Activated T-cell treated with anti-CD3 and anti-CD28 coated beads for 1 hour (primary cell): ENCODE results near the gene PRR16.
"Not testable (repeated sequence)": the region's sequence is repeated elsewhere in the genome, so short reads cannot be mapped to it uniquely, and the experiment has no call there.

Experiments used
- DNase-seq: peaks from one replicate; pipeline ENCODE4 v3.0.0-alpha.2; 2020; ENCODE audit warnings: low read depth

Gene PRR16

DNA sequence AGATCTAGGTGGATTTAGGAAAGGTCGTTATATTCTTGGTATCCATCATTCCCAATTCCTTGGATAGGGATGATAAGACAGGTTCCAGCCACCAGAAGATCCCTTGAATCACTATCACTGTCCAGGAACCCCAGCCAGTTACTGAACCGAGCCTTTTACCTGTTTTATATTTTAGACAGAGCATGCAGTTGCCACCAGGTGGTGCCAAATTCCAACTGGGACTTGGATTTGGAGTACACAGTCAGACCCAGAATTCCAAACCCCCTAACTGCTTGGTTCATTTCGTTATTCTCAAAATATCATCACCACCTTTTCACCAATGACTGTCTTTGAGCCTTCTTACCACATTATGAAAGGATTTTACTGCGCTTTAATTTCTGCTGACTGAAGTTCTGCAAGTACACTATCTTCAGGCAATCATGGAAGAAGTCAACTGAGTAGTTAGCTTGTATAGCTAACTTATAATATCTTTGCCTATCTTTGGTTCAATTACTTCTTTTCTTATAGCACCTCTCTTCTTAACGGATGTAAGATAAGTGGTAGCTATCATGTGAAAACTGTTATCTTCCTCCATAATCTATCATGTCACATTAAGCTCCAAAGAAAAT, 191.8 kb downstream of the PRR16 start:
- DNase-seq = no peak

DNA sequence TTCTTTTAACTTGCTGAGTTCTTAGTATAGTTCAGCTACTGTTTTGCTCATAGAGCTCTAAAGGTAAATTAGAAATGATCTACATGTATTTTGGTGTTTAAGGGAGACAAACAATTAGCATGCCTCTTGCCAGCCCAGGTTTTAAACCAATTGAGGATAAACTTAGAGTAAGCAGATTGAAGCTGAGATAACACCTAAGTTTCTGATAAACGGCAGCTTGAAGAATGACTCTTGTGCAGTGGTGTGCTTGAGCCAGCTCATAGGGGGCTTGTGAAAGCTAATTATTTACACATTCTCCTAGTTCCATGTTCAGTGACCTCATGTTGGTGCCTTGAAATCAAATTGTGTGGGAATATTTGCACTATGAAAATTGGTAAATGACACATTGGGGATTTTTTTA, 193.0 kb downstream of the PRR16 start:
- no peak for DNase-seq

DNA sequence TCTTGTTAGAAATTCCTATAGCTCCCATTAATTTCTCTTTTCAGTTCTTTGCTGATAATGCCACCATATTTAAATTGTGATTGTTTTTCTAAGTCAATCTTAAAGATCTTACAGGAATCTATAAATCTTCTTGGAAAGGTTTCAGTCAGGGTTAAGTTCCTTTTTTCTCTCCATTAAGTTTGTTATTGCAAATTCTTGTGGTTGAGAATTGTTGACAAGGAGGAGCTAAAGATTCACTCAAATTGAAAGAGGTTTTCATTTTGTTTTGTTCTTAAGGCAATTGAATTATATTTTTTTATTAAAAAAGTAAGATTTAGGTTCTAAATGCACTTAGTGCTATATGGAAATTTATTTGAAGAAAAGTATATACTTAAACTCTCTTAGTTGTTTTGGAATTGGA, 213.4 kb downstream of the PRR16 start:
- no peak for DNase-seq

DNA sequence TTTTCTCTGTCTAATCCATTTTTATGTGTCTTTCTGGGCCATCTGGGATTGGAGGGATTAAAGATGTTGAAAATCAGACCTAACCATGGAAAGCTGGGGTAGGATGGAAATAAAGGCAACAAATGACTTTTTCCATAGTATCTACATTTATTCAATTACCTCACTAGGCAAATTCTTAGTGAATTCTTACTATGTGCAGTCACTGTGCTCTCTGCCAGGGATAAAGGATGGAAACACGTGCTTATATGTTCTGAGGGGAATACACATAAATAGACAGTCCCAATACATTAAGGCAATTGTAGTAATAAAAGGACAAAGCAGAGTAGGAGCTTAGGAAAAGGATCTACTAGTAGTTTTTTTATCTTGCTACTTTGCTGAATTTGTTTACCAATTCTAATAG, 214.2 kb downstream of the PRR16 start:
- no peak for DNase-seq

DNA sequence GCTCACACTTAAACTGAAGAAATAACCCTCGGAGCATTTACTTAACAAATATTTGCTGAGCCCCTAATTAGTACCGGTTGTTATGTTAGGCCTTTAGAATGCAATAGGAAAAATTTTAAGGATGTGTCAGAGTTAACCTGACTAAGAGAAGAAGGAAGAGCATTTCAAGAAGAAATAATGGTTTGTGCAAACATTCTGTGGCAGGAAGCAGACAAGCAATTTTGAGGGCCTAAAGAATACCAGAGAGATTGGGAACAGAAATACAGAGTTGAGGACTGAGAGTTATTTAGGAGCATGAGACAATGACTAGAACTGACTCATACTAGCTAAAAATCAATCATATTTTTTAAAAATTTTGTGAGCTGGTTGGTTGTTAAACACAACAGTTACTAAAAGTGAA, 218.8 kb downstream of the PRR16 start:
- no peak for DNase-seq

DNA sequence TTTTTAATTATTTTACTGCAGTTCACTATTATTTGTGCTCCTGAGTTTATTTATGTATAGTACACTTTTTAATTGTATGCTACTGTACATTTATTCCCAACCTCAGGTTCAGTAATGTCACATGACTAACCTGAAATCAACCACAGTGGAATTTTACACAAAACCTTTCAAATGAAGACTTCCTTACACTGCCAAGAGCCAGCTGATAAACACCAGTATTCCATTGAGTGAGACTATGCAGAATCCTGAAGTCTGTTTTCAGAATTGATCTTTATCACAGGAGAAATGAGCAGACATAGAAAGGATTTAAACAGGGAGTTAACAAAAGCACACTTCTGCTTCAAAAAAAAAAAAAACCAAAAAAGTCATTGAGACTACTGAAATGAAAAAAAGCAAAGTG, 219.5 kb downstream of the PRR16 start:
- DNase-seq = no peak

DNA sequence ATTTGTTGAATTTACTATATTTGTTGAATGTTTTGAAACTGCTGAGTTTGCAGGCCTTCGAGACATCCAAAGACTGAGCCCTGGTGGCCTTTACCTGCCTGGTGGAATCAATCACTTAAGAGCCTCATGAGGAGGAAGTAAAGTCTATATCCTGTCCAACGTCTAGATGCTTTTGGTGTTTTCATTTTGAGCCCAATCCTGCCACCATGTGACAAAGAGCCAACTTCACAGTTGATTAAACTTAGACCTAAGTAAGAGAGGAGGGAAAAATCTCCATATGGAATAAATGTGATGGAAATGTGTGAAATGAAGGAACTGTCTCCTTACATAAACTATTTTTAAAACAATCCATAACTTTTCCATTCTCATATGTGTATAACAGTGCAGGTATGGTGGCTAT, 220.1 kb downstream of the PRR16 start:
- DNase-seq = no peak

DNA sequence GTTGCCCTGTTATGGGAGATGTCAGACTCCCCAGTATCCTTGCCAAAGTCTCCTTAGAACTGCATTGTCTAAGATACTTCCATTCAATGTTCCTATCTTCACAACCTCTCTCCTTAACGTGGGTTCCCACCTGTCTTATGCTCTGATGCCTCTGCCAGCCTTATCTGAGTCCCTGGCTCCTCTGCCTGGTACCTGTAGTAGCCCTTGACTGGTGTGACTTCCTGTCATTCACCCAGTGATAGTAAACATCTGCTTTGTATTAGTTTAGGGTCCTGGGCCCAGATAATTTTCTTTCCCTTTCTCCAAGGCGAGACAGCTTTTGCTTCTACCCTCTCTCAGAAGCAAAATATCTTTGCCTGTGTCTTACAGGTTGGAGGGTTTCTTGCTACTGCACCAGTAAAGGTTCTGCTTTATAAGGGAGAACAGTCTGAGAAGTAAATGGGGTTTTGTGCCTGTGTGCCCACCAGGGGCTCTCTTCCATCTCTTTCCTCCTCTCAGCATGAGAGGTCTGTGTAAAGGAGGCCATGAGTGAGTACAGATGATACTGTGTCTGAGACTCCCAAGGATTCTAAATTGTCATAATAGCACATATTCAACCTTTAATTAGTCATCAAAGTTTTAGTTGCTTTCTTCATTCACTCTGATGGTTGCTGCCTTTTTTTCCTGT, 220.8 kb downstream of the PRR16 start:
- DNase-seq = no peak

DNA sequence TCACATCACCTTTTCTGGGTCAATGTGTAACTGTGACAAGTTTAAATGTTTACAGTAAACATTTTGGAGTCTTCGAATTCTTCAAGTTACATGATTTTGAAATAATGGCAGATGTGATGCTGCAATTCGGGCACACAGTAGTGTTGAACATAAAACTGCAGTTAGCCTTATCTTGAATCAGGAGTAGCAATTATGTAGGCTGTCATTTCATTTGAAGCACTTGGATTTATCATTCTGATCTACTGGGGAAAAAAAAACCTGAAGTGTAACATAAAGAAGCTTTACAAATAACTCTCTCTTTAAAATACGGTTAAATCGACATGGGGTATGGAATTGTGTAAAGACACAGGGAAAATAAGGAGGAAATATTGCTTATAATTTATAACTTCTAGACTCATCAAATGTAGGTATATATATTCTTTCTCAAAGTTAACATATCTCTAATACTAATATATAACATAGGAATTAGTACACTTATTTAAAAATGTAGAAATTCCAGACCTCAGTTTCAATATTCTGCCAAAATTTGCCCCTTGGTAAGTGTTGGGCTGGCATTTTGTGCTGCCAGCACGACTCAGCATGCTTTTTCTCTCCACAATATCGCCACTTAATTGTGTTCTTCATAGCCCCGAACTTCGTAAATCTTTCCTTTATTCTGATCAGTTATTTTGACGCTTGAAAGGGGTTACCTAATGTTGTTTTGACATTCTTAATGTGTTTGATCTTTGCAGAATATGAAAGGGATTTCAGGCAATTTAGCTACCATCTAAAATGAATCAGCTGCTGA, 226.7 kb downstream of the PRR16 start:
- DNase-seq = no peak

DNA sequence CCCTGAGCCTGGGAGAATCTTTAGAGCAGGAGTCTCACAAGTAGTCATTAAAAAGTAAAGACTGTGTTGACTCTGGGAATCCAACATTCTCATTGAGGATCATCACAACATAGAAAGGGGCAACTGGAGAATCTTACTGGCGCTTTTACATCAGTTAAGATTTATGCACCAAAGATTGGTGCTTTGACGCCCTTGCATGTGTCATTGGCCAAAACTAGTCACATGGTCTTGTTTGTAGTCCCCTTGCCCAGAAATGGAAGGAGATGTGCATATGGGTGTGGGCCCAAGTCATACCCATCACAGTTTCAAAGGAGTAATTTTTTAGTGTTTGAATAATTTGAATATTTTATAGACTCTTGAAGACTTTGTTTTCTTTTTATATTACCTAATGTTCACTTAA, 228.2 kb downstream of the PRR16 start:
- DNase-seq = no peak

DNA sequence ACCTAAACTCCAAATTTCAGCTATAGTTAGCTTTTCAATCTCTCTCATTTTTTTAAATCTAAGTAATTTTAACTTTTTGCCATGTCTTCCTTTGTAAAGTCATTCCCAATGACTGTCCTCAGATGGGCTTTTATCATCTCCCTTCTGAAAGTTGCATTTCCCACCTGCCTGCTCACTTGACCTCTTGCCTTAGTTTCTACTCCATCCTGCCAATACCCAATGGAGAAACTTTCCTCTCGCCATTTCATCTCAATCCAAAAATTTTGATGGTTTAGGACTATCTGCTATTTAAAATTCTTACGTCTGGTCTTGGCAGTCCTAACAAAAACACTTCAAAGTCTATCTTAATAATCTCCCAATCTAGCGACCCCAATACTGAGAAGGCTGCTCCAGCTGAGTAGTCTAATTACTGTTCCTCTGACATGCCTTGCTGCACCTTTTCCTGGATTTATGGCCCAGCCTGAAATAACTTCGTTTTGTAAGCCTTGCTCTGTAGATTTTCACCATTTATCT, 231.3 kb downstream of the PRR16 start:
- no peak for DNase-seq

DNA sequence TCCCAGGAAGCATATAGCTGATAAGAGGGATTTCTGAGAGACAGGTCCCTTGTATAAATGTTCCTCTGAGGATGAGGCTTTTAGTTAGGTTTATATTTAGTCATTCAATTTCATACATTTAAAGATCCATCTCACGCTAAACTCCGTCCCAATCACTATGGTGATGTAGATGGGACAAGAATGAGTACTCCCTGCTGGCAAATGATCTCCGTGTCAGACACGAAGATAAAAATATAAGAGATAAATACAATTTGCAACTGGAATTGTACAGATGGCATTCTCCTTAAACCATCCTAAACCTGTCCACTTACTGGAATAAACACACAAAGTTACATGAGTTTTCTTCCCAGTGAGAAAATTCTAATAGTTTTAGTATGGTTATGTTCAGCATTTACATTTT, 233.0 kb downstream of the PRR16 start:
- DNase-seq = no peak

DNA sequence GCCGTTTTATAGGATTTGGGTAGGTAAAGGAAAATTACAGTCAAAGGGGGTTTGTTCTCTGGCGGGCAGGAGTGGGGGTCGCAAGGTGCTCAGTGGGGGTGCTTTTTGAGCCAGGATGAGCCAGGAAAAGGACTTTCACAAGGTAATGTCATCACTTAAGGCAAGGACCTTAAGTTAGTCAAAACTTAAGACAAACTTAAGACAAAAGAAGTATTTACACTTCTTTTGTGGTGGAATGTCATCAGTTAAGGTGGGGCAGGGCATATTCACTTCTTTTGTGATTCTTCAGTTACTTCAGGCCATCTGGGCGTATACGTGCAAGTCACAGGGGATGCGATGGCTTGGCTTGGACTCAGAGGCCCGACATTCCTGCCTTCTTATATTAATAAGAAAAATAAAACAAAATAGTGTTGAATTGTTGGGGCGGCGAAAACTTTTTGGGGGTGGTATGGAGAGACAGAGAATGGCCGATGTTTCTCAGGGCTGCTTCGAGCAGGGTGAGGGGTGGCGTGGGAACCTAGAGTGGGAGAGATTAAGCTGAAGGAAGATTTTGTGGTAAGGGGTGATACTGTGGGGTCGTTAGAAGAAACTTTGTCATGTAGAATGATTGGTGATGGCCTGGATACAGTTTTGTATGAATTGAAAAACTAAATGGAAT, 233.7 kb downstream of the PRR16 start:
- DNase-seq = not testable (repeated sequence)

DNA sequence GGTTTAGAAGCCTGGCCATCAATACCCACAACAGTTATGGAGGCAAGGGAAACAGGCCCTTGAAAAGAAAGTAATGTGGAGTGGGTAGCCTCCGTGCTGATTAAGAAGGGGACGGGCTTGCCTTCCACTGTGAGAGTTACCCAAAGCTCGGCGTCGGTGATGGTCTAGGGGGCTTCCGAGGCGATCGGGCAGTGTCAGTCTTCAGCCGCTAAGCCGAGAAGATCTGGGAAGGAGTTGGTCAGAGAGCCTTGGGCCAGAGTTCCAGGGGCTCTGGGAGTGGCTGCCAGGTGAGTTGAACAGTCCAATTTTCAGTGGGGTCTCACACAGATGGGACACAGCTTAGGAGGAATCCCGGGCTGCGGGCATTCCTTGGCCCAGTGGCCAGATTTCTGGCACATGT, 236.6 kb downstream of the PRR16 start:
- not testable (repeated sequence) for DNase-seq

DNA sequence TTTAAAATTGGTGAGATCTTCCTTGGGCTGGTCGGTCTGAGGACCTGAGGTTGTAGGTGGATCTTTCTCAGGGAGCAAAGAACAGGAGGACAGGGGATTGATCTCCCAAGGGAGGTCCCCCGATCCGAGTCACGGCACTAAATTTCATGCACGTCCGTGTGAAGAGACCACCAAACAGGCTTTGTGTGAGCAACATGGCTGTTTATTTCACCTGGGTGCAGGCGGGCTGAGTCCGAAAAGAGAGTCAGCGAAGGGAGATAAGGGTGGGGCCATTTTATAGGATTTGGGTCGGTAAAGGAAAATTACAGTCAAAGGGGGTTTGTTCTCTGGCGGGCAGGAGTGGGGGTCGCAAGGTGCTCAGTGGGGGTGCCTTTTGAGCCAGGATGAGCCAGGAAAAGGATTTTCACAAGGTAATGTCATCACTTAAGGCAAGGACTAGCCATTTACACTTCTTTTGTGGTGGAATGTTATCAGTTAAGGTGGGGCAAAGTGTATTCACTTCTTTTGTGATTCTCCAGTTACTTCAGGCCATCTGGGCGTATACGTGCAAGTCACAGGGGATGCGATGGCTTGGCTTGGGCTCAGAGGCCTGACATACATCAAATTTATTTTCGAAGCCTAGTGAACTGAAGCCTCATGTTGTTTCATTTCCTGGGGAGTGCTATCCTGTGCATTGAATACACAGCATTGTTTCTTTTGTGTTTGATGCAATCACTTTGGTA, 238.9 kb downstream of the PRR16 start:
- DNase-seq = not testable (repeated sequence)

DNA sequence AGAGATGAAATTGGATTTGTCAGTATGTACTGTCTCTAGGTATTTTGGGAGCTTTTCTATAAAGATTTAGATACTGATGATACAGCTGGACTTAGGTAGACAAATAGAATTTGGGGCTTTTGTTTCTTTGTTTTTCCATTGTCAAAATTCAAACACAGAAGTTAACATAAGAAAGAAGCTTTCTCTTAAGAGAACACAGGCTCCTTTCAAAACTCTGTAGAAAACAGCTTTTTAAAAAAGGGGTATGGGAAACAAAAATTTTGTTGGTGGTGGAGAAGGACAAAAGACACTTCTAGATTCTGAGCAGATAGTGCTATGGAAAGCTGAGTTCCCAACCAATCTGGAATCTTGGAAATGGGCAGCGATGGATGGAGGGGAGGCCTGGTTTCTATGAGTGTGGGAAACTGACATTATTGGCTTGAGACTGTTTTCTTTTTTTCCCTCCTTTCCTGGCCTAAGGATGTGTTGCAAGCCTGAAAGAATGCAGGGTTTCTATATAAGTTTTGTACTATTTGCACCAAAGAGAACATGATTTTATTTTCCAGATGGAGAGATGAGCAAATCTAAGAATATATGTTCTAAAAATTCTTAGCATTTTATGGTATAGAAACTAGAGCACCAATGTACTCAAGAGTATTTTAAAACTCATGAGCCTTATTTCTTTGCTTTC, 240.0 kb downstream of the PRR16 start:
- no peak for DNase-seq

DNA sequence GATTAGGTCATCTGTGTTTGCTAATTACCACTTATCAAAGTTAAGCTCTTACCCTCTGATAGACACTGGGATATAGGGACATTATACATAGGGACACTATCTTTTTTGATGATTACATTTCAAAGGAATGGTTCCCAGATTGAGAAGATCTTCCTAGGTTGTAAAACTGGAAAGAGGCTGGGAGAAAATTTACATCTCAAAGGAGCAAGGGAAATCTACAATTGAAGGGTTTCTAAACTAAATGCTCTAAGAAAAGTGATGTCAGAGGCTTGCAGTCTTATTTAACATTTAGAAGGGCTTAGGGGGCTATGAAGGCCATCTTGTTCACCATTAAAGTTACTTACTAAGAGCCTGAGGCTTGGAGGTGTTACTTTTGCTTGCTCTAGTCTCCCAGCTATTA, 242.8 kb downstream of the PRR16 start:
- no peak for DNase-seq

DNA sequence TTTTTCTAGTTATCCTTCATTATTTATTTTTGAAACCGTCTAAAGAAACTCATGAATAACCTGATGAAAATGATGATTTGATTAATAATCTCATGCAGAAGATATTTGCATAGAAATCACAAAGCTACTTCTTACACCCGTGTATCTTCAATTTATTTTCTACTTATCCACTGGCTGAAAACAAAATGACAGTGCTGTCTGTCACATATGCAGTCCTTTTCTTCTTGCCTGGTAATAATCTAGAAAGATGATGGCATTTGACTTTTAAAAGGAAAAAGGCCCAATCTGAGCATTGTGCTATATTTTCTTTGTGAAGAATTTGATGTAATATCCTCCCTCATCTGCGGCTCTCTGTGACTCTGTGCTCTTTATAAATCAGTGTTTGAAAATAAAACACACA, 253.3 kb downstream of the PRR16 start:
- DNase-seq = no peak

DNA sequence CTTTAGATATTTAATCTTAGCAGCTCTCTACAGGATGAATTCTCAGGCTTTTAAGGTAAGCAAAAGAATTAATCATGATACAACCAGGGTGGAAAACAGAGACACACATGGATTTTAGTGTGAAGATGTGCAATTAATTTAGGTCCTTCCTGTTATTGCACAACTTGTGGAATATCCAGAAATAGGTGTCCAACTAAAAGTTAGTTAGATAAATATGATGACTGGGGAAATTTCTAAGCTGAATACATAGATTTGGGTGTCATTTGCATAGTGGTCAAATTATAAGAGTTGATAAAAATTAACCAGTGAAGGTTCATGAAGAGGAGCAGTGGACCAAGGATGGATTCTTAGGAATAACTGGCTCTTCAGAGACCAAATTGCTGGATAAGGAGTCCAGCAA, 266.1 kb downstream of the PRR16 start:
- DNase-seq = no peak

DNA sequence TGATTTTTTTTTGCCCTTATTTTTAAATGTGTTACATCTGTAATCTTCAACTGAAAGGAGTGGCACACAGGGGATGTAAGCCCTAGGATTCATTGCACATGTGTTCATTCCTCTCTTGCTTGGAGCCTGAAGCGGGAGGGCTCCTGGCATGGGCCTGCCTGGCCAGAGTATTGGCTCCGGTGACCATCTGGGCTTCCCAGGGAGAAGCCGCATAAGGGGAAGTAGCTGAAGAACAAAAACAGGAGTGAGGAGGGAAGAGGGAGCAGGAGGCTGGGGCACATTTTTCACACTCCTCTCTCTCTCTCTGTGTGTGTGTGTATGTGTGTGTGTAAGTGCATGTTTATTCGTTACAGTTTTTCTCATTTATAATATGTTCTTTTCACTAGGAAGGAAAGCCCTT, 269.9 kb downstream of the PRR16 start:
- DNase-seq = no peak

DNA sequence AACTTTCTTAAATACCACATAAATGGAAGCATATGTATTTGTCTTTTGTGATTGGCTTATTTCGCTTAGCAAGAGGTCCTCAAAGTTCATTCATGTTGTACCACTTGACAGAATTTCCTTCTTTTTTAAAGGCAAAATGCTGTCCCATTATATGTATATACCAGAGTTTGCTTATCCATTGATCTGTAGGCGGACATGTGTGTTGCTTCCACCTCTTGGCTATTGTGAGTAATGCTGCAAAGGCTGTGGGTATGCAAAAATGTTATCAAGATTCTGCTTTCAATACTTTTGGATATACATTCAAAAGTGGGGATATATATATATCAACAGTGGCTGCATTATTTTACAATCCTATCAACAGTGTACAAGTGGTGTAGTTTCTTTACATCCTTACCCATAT, 271.0 kb downstream of the PRR16 start:
- no peak for DNase-seq
